MM.1S (cell line): Measurements from ENCODE around the gene MSL1.

Source experiments
- CTCF ChIP-seq: fragments of 300-600 bp; sonication (generic); IDR thresholded peaks from 2 replicates; pipeline ENCODE4 v1.5.1; 2016; ENCODE audit warnings: antibody characterized with exemption, low read length, mixed read lengths
- EZH2 ChIP-seq: fragments of 300-600 bp; sonication (generic); optimal IDR thresholded peaks from 2 replicates; pipeline ENCODE3; 2017; ENCODE audit warnings: low read depth, mild to moderate bottlenecking, antibody characterized with exemption, low read length, mixed read lengths
- EZH2phosphoT487 ChIP-seq: fragments of 300-600 bp; sonication (generic); IDR thresholded peaks from 2 replicates; pipeline ENCODE4 v1.6.1; 2018; ENCODE audit warnings: antibody characterized with exemption, low read length

DNA sequence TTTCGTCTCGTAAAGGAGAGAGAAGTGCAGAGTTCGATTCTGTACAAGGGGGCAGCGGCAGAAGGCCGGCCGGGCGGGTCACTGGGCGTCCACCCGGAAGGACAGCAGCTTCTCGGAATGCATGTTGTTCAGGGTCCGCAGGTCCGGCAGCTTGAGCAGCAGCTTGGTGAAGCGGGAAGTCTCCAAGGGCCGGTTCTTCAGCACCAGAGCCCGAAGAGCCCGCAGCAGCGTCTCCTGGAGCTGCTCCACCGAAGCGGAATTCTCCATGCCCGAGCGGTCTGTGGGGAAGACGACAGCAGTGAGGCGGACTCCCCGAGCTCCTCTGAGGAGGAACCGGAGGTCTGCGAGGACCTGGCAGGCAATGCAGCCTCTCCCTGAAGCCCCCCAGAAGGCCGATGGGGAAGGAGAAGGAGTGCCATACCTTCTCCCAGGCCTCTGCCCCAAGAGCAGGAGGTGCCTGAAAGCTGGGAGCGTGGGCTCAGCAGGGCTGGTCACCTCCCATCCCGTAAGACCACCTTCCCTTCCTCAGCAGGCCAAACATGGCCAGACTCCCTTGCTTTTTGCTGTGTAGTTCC is 28.7 kb upstream of the MSL1 start:
- TF ChIP-seq CTCF (no peak), EZH2phosphoT487 (no peak), EZH2 (no peak)
